ENCODE measurements around the gene BZW2. TPM values are rescaled to one million over a fixed set of nuclear protein-coding genes. Genes with fewer than 3 reads are reported as not detected.

BZW2 gene
- total and polyA plus RNA-seq, 8 donors = 25.5 to 110 (median 67.3) TPM

DNA sequence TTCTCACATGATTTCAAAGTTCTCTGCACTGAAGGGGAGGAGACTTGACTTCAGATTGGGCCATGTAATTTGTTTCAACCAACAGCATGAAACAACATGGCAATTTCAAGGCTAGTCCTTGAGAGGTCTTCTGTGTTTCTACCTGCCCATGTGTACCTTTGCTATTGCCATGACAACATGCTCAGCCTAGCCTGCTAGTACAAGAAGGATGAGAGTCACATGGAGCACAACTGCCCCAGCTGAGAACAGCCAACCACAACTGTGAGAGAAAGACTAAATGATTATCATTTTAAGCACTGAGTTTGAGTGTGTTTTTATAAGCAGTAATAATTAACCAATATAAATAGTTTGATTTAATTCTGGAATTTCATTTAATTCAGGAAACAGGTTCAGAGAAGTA lies 42.3 kb upstream of the BZW2 start:
- no peak for TF ChIP-seq POLR2AphosphoS5 (IDR thresholded peaks at IDR 0.05)
- no peak for TF ChIP-seq EP300 (IDR thresholded peaks at IDR 0.05)
- Histone ChIP-seq H3K4me3 (no peak overlapping the region), H3K36me3 (peaks cover 9 to 91% (median 87%) of the 10 kb centered on the region in 4 donors), H3K27ac (no peak overlapping the region), H3K4me1 (peaks cover 0 to 18% (median 10%) of the 10 kb centered on the region in 4 donors), H3K27me3 (no peaks in the 10 kb centered on the region), H3K9me3 (no peaks in the 10 kb centered on the region)
- peak in 1 of 2 donors; percentile 46 for DNase-seq
- intact Hi-C loops (cut with DNase I; ENCODE audit: low total_unique reads) = no loop called here

GRCh38 chr7:16604054-16604453 lies 41.9 kb upstream of the BZW2 start:
- no peak overlapping the region for H3K27ac ChIP-seq
- no peaks in the 10 kb centered on the region for H3K27me3 ChIP-seq
- H3K36me3 ChIP-seq = peaks cover 9 to 91% (median 87%) of the 10 kb centered on the region in 4 donors
- no peak overlapping the region for H3K4me3 ChIP-seq
- no peaks in the 10 kb centered on the region for H3K9me3 ChIP-seq
- TF ChIP-seq, protein P1, sequence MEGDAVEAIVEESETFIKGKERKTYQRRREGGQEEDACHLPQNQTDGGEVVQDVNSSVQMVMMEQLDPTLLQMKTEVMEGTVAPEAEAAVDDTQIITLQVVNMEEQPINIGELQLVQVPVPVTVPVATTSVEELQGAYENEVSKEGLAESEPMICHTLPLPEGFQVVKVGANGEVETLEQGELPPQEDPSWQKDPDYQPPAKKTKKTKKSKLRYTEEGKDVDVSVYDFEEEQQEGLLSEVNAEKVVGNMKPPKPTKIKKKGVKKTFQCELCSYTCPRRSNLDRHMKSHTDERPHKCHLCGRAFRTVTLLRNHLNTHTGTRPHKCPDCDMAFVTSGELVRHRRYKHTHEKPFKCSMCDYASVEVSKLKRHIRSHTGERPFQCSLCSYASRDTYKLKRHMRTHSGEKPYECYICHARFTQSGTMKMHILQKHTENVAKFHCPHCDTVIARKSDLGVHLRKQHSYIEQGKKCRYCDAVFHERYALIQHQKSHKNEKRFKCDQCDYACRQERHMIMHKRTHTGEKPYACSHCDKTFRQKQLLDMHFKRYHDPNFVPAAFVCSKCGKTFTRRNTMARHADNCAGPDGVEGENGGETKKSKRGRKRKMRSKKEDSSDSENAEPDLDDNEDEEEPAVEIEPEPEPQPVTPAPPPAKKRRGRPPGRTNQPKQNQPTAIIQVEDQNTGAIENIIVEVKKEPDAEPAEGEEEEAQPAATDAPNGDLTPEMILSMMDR (IDR thresholded peaks at IDR 0.05) = peak in 1 of 7 experiments; percentile 31
- no peak for TF ChIP-seq EP300 (IDR thresholded peaks at IDR 0.05)
- no peak for TF ChIP-seq POLR2AphosphoS5 (IDR thresholded peaks at IDR 0.05)
- intact Hi-C loops (cut with DNase I; ENCODE audit: low total_unique reads) = no loop called here
- no peak for DNase-seq
- peaks cover 0 to 15% (median 10%) of the 10 kb centered on the region in 4 donors for H3K4me1 ChIP-seq
- WGBS, 5 donors = 75 to 89% (median 80%) methylated on average over 3 of the region's 3 CpGs

- DNase-seq = peak in 1 of 2 donors; percentile 41
- TF ChIP-seq, protein P1 (IDR thresholded peaks at IDR 0.05) = no peak
- TF ChIP-seq POLR2AphosphoS5 (IDR thresholded peaks at IDR 0.05) = no peak
- no peak for TF ChIP-seq POLR2A (IDR thresholded peaks at IDR 0.05)
- TF ChIP-seq EP300 (IDR thresholded peaks at IDR 0.05) = no peak
- no peaks in the 10 kb centered on the region for H3K9me3 ChIP-seq
- H3K36me3 ChIP-seq = peaks cover 5 to 82% (median 73%) of the 10 kb centered on the region in 4 donors
- no peaks in the 10 kb centered on the region for H3K27me3 ChIP-seq
- H3K27ac ChIP-seq = peak overlapping the region; percentile 63 to 82 (median 74)
- peaks cover 0 to 37% (median 17%) of the 10 kb centered on the region in 4 donors for H3K4me1 ChIP-seq
- no peak overlapping the region for H3K4me3 ChIP-seq
- WGBS, 5 donors = 24 to 54% (median 35%) methylated on average over 3 of the region's 3 CpGs
- intact Hi-C loops (cut with DNase I; ENCODE audit: low total_unique reads) = no loop called here
These were observed 39.3 kb upstream of the BZW2 start for GRCh38 chr7:16606704-16607103.

DNA sequence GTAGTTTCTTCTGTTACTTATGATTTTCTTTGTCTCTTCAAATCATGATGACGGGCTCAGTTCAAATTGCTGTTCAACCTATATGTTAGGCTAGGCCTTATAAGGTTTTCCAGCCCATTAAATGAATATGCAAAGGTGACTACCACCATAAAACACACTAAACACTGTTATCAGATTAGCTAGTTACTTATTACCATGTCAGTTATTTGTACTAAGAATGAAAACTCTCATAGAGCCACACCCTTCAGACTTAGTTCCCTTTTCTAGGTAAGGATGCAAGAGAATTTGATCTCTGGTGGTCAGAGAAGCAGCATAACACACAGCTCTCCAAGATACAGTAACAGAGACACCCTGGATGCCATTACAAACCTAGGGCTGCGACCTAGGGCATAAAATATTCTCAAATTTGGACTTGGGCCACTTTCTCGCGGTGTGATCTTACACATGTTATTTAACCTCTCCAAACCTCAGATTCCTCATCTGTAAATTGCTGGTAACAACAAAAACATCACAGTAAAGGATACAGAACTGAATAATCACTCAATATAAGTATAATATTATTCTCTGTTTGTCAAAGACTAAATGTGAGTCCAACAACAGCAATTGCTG lies 36.0 kb upstream of the BZW2 start:
- intact Hi-C loops (cut with DNase I; ENCODE audit: low total_unique reads) = no loop called here

GRCh38 chr7:16611711-16612110 lies 34.3 kb upstream of the BZW2 start:
- TF ChIP-seq, protein P1 (IDR thresholded peaks at IDR 0.05) = no peak
- TF ChIP-seq POLR2AphosphoS5 (IDR thresholded peaks at IDR 0.05) (no peak), POLR2A (IDR thresholded peaks at IDR 0.05) (no peak), EP300 (IDR thresholded peaks at IDR 0.05) (no peak)
- 78 to 90% (median 81%) methylated on average over 2 of the region's 2 CpGs for WGBS, 5 donors
- intact Hi-C loops (cut with DNase I; ENCODE audit: low total_unique reads) = no loop called here
- peak overlapping the region in 3 of 5 donors; percentile 33 to 74 (median 40) for H3K27ac ChIP-seq
- DNase-seq = no peak
- no peaks in the 10 kb centered on the region for H3K9me3 ChIP-seq
- no peak overlapping the region for H3K4me3 ChIP-seq
- H3K36me3 ChIP-seq = peaks cover 6 to 70% (median 63%) of the 10 kb centered on the region in 4 donors
- no peaks in the 10 kb centered on the region for H3K27me3 ChIP-seq
- H3K4me1 ChIP-seq = peaks cover 0 to 54% (median 20%) of the 10 kb centered on the region in 4 donors

More for the DNA sequence above, 36.0 kb upstream of the BZW2 start:
- Histone ChIP-seq H3K4me3 (no peak overlapping the region), H3K27ac (peak overlapping the region; percentile 68 to 88 (median 74)), H3K4me1 (peaks cover 0 to 50% (median 24%) of the 10 kb centered on the region in 4 donors), H3K27me3 (no peaks in the 10 kb centered on the region), H3K36me3 (peaks cover 0 to 65% (median 59%) of the 10 kb centered on the region in 4 donors), H3K9me3 (no peaks in the 10 kb centered on the region)
- peak in 1 of 2 donors; percentile 73 for DNase-seq
- WGBS, 5 donors = 30 to 63% (median 36%) methylated on average over 4 of the region's 4 CpGs
- no peak for TF ChIP-seq POLR2A (IDR thresholded peaks at IDR 0.05)
- TF ChIP-seq POLR2AphosphoS5 (IDR thresholded peaks at IDR 0.05) = peak in 1 of 3 donors; percentile 30

Measured in stomach (tissue), 9 donors.